ENCODE measurements around the gene CLDN6.

CLDN6 gene

GRCh38 chr16:3029491-3030221, 11.7 kb upstream of the CLDN6 start:
- DNase-seq (ENCODE audit: low read depth, low spot score): no peak
- no peak overlapping the region for H3K27ac ChIP-seq

DNA sequence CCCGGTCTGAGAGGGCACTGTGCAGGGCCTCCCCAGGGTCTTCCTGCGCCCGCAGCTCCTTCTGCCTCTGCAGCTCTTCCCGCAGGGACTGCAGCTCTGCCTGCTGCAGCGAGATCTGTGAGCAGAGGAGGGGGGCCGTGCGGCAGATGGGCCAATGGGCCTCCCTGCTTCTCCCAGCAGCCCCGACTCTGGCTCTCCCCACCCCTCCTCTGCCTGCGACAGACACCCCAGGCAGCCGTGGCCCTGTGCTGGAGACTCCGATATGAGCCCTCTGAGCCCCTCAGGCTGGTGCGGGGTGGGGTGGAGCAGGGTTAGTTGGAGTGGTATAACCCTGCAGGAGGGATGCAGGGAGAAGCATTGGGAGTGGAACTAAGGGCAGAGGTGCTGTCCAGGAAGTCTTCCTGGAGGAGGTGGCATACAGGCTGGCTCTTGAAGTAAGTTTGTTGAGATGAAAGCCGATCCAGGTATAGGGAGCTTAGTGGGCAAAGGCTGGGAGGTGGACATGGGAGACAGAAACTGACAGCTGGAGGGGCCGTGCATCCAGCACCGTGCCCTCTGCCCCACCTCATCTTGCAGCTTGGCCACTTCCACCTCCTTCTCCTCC, 10.8 kb upstream of the CLDN6 start:
- DNase-seq (ENCODE audit: low read depth, low spot score): no peak
- no peak overlapping the region for H3K27ac ChIP-seq

GRCh38 chr16:3027983-3028715, 10.2 kb upstream of the CLDN6 start:
- no peak for DNase-seq (ENCODE audit: low read depth, low spot score)
- H3K27ac ChIP-seq: no peak overlapping the region

GRCh38 chr16:3027489-3027795, 9.5 kb upstream of the CLDN6 start:
- H3K27ac ChIP-seq: no peak overlapping the region
- DNase-seq (ENCODE audit: low read depth, low spot score): no peak

GRCh38 chr16:3026609-3027488, 8.9 kb upstream of the CLDN6 start:
- DNase-seq (ENCODE audit: low read depth, low spot score): no peak
- H3K27ac ChIP-seq: no peak overlapping the region

- H3K27ac ChIP-seq: no peak overlapping the region
- DNase-seq (ENCODE audit: low read depth, low spot score): no peak
These were observed 8.0 kb upstream of the CLDN6 start for GRCh38 chr16:3026003-3026378.

- H3K27ac ChIP-seq: peak overlapping the region; percentile 99
- no peak for DNase-seq (ENCODE audit: low read depth, low spot score)
These were observed 7.3 kb upstream of the CLDN6 start for GRCh38 chr16:3025032-3026002.

- H3K27ac ChIP-seq: peak within 1 kb of the TSS; percentile 99
- peak; percentile 94 for DNase-seq (ENCODE audit: low read depth, low spot score)
These were observed 5.9 kb upstream of the CLDN6 start, which contains the start of the genes HCFC1R1 and THOC6 for GRCh38 chr16:3023669-3024478. TSS of gene HCFC1R1 (minus strand) at chr16:3023942. CDS start at chr16:3023941, 1 bp downstream. TSS of gene THOC6 (plus strand) at chr16:3024035. CDS start at chr16:3024327, 292 bp downstream.

- peak overlapping the region; percentile 99 for H3K27ac ChIP-seq
- DNase-seq (ENCODE audit: low read depth, low spot score): no peak
These were observed 5.4 kb upstream of the CLDN6 start for GRCh38 chr16:3023415-3023668.

- no peak for DNase-seq (ENCODE audit: low read depth, low spot score)
- H3K27ac ChIP-seq: peak overlapping the region; percentile 99
These were observed 4.9 kb upstream of the CLDN6 start for GRCh38 chr16:3022684-3023414.

- H3K27ac ChIP-seq: peak overlapping the region; percentile 99
- peak; percentile 74 for DNase-seq (ENCODE audit: low read depth, low spot score)
These were observed 4.3 kb upstream of the CLDN6 start for GRCh38 chr16:3022208-3022683.

GRCh38 chr16:3021449-3022207, 3.6 kb upstream of the CLDN6 start:
- peak overlapping the region; percentile 99 for H3K27ac ChIP-seq
- peak; percentile 86 for DNase-seq (ENCODE audit: low read depth, low spot score)

DNA sequence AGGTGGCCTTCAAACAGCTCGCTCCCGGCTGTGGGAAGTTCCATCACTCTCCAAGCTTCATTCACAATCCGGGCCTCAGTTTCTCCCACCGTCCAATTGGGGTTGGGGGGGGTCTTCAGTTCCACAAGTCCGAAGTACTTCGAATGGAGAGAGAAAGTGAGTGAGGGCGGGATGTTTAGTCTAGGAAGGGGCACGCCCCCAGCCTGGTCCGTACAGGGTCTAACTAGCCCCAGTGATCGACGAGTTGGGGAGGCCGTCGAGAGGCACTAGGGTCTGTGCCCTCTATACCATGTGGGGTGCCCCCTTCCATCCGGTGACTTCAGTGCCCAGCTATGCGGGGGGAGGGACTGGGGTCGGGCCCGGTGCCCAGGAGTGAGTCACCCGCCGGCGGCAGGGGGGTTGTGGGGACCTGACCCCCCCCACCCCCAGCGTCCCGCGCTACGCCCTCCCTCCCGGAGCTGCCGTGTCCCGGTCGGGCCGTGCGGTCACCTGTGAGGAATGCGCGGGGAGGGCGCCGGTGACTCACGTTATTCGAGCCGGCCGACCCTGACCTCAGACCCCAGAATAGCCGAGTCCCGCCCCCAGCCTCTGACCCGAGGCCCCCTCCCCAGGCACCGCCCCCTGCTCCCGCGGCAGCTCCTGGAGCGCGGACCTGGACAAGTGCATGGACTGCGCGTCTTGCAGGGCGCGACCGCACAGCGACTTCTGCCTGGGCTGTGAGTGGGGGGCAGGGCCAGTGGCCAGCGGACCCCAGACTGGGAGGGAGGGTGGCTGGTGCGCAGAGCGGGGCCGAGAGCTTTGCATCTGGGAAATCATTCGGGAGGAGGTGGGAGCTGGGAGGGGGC, 2.8 kb upstream of the CLDN6 start:
- H3K27ac ChIP-seq: peak overlapping the region; percentile 99
- peak; percentile 64 for DNase-seq (ENCODE audit: low read depth, low spot score)

GRCh38 chr16:3020247-3020603, 2.2 kb upstream of the CLDN6 start, which contains the start of gene TNFRSF12A:
TSS of gene TNFRSF12A (plus strand) at chr16:3020368. CDS start at chr16:3020398, 30 bp downstream.
- DNase-seq (ENCODE audit: low read depth, low spot score): no peak
- H3K27ac ChIP-seq: peak within 1 kb of the TSS; percentile 99

GRCh38 chr16:3019594-3020246, 1.7 kb upstream of the CLDN6 start:
- DNase-seq (ENCODE audit: low read depth, low spot score): no peak
- H3K27ac ChIP-seq: peak overlapping the region; percentile 99

DNA sequence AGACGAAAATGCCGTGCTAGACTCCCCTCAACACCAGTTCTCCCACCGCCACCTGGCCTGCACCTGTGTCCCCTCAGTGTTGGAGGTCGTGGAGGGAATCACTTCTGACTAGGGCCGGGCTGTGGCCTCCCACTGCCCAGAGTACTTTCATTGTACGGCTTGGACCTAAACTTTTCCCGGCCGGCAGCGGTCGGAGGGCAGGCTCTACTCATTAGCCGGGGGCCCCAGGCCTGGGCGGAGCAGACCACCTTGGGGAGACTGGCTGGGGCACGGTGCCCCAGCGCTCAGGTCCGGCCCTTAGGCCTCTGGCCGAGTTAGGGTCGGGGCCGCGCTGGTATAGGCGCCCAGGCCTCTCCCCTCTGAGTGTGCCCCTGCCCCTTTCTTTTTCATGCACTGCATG, 639 bp downstream of the CLDN6 start:
- no peak for DNase-seq (ENCODE audit: low read depth, low spot score)
- H3K27ac ChIP-seq: no peak overlapping the region

Measured in epithelial cell of prostate (primary cell).